Stimulated activated CD8-positive, alpha-beta memory T cell treated with anti-CD3 and anti-CD28 coated beads, Interleukin-15, amount 100 ng/mL, for 24 hours (primary cell): ENCODE measurements around the gene MPPE1.
"Not testable (repeated sequence)": the region's sequence is repeated elsewhere in the genome, so short reads cannot be mapped to it uniquely, and the experiment has no call there.

ENCODE experiments used
- DNase-seq: peaks from one replicate; pipeline ENCODE4 v3.0.0-alpha.2; 2020; ENCODE audit warnings: low read depth

The MPPE1 gene

DNA sequence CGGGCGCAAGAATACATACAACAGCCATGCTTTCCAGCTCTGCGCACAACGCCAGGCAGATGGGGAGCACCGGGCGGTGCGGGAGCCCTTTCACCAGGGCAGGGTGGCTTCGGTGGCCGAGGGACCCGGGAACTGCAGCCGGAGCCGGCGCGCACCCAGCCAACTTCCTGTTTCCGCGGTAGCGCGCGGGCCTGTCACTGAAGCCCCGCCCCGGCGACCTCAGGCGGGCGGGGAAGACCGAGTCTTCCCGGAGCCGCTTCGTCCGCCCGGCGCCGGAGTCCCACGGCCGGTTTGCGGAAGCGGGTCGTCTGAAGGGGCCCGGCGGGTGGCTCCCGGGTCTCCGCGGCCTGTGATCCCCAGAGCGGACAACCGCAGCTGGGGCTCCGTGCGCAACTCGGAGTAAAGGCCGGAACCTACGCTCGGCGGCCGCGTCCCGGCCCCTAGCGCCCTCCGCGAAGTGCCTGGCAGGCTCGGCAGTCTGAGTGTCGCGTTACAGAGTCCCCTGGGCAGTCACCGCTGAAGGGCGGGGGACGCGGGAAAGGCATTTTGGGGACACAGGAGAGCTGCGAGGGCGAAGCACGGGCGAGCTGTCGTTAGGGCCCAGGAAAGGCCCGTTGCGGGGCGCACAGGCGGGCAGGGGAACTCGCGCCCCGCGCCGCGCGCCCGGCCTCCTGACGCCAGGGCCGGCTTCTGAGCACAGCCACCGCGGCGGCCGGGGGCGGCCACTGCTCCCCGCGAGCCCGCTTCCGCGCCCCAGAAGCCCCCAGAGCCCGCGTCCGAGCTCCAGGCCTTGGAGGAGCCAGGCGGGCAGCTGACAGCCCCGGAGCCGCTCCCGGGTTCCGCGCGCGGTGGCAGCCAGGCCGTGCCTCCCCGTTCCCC, at the start of gene MPPE1:
MPPE1 (minus strand) TSS at position 136 of the 879 bp plus-strand sequence. CDS start 11,053 bp downstream, outside the sequence.
- peak; percentile 71 for DNase-seq

- DNase-seq, result no peak
Measured at GRCh38 chr18:11957636-11958035, 49.5 kb upstream of the MPPE1 start.

GRCh38 chr18:11956371-11957308, 48.5 kb upstream of the MPPE1 start:
- no peak for DNase-seq

- DNase-seq, result no peak
Measured at GRCh38 chr18:11955239-11956029, 47.3 kb upstream of the MPPE1 start.

GRCh38 chr18:11953113-11953512, 45.0 kb upstream of the MPPE1 start:
- DNase-seq, result no peak

GRCh38 chr18:11951390-11951851, 43.3 kb upstream of the MPPE1 start:
- no peak for DNase-seq

DNA sequence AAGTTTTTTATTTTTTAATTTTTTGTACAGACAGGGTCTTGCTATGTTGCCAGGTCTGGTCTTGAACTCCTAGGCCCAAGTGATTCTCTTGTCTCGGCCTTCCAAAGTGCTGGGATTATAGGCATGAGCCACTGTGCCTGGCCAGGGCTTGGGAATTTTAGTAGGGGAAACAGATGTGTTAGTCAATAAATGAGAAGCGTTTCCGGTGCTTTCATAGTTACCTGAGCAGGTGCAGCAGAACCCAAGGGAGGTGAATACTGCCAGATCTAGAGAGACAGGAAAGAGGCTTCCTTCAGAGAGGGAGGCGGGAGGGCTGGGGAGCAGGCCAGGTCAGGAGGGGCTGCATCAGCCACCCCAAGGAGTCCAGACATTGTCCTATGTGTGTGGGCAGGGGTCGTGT, 42.7 kb upstream of the MPPE1 start:
- DNase-seq, result no peak

DNA sequence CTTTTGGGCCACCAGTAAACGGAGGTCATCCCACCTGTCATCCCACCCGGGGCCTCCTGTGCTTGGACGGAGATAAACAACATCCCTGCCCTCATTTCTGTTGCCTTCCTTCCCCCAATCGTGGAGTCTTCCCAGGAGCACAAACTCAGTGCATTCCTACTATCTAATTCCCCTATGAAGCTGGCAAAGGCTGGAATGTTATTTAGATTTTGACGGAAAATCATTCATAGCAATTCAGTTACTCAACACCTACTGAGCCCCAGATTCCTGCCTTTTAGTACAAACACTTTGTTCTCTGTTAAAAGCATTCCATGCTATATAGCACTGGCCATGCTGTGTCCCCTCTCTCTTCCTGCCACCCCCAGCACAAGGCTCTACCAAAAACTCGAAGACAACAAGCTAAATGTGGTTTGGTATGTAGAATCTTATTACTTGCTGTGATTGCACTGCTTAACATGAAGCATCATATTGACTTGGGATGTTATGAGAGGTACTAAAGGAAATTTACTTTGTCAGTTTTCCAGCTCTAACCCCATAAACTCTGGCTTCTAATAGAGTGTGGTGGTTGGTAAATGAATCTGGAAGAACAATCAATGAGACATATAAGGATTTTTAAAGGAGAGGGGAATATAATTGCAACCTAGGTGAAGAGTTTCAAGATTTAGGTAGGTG, 40.9 kb upstream of the MPPE1 start:
- no peak for DNase-seq

GRCh38 chr18:11947214-11948191, 39.4 kb upstream of the MPPE1 start:
- peak; percentile 30 for DNase-seq

DNA sequence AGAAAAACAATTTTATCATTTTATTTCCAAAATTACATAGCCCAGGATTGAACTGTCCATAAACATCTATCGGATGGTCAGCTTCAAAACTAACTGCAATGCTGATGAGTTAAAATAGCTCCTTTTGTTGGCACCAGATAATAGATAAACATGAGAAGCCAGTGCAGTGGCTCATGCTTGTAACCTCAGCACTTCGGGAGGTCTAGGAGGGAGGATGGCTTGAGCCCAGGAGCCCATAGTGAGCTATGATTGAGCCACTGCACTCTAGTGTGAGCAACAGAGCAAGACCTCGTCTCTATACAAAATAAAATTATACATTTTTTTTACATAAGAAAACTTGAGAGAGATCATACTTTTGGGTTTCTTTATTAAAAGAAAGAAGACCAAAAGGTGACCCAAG, 38.6 kb upstream of the MPPE1 start:
- DNase-seq, result no peak

DNA sequence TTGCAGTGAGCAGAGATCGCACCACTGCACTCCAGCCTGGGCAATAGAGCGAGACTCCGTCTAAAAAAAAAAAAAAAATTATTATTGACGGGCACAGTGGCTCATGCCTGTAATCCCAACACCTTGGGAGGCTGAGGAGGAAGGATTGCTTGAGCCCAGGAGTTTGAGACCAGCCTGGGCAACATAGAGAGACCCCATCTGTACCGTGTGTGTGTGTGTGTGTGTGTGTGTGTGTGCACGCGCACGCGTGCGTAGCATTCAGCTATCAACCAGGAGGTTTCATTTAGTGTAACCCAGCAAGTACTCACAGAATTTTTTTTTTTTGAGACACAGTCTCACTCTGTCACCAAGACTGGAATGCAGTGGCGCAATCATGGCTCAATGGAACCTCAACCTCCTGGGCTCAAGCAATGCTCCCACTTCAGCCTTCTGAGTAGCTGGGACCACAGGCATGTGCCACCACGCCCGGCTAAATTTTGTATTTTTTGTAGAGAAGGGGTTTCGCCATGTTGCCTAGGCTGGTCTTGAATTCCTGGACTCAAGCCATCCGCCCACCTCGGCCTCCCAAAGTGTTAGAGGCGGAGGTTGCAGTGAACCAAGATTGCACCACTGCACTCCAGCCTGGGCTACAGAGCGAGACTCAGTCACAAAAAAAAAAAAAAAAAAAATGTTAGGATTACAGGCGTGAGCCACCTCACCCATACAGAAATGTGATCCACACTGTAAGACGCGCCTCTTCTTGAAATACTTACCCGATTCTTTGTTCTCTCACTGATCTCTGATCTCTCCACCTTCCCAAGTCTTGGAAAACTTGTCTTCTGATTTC, 37.9 kb upstream of the MPPE1 start:
- not testable (repeated sequence) for DNase-seq

DNA sequence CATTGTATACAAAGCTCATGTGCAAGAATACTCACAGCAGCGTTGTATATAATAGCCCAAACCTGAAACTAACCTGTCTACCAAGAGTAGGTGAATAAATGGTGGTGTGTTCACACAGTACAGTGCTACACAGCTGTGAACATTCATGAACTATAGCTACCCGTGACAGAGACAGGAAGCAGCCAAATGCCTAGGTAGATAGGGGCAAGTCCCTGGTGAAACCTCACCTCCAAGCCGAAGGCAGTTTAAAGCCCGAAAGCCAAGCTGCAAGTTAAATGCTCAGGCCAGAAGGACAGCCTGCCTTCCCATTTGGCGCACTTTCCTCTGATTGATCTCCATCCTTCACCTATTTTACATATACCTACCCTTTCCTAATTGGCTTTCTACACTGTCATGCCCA, 36.7 kb upstream of the MPPE1 start:
- DNase-seq, result no peak

DNA sequence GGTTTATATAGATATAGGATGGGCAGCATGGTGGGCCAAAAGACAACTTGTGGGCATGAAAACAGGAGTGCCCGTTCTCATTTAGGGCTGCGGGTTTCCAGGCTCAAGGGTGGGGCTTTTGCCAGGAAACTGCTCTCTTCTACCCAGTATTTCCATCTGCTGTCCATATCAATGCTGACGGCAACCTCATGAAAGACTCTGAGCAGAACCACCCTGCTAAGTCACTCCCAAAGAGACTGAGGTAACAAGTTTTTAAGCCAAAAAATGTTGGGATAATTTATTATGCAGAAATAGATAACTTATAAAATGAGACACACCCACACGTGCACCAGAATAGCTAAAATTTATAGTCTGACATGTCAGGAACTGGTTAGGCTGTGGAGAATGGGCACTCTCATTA, 36.1 kb upstream of the MPPE1 start:
- DNase-seq, result no peak

GRCh38 chr18:11943551-11943950, 35.4 kb upstream of the MPPE1 start:
- DNase-seq, result no peak

- DNase-seq, result no peak
Measured at GRCh38 chr18:11940956-11941355, 32.8 kb upstream of the MPPE1 start.

- DNase-seq, result peak; percentile 53
Measured at GRCh38 chr18:11937874-11938478, 29.9 kb upstream of the MPPE1 start.

- no peak for DNase-seq
Measured at GRCh38 chr18:11932393-11932792, 24.3 kb upstream of the MPPE1 start.

DNA sequence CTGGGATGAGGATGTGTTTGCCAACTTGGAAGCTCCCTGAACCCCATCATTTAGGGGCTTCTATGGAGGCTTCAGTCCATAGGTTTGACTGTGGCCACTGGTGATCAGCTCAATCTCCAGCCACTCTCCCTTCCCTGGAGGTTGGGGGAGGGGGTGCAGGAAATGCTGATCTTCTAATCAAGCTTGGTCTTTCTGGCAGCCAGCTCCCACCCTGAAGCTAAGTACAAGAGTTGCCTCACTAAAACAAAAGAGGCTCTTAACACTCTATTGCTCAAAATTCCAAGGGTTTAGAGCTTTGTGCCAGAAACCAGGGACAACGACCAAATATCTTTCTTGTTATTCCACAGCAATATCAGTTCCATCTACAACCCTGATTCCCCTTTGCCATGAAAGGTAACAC, 19.4 kb upstream of the MPPE1 start:
- DNase-seq, result no peak
